ENCODE results near the gene RNASEL.

RNASEL gene

GRCh38 chr1:182626527-182626926 lies 37.5 kb upstream of the RNASEL start:
- TF ChIP-seq CTCF (IDR thresholded peaks at IDR 0.05; ENCODE audit: borderline replicate concordance, insufficient read depth, low read depth, low read length): no peak
- H3K4me3 ChIP-seq (ENCODE audit: low read depth, low read length): no peak overlapping the region

- H3K4me3 ChIP-seq (ENCODE audit: low read depth, low read length): no peak overlapping the region
- TF ChIP-seq CTCF (IDR thresholded peaks at IDR 0.05; ENCODE audit: borderline replicate concordance, insufficient read depth, low read depth, low read length): no peak
Measured at GRCh38 chr1:182625719-182626504, 36.9 kb upstream of the RNASEL start.

- no peak overlapping the region for H3K4me3 ChIP-seq (ENCODE audit: low read depth, low read length)
- no peak for TF ChIP-seq CTCF (IDR thresholded peaks at IDR 0.05; ENCODE audit: borderline replicate concordance, insufficient read depth, low read depth, low read length)
Measured at GRCh38 chr1:182625024-182625423, 36.0 kb upstream of the RNASEL start.

GRCh38 chr1:182624577-182624976 lies 35.5 kb upstream of the RNASEL start:
- no peak for TF ChIP-seq CTCF (IDR thresholded peaks at IDR 0.05; ENCODE audit: borderline replicate concordance, insufficient read depth, low read depth, low read length)
- H3K4me3 ChIP-seq (ENCODE audit: low read depth, low read length): no peak overlapping the region

GRCh38 chr1:182622901-182623528 lies 34.0 kb upstream of the RNASEL start:
- TF ChIP-seq CTCF (IDR thresholded peaks at IDR 0.05; ENCODE audit: borderline replicate concordance, insufficient read depth, low read depth, low read length): no peak
- H3K4me3 ChIP-seq (ENCODE audit: low read depth, low read length): peak overlapping the region; percentile 16

GRCh38 chr1:182621906-182622305 lies 32.9 kb upstream of the RNASEL start:
- TF ChIP-seq CTCF (IDR thresholded peaks at IDR 0.05; ENCODE audit: borderline replicate concordance, insufficient read depth, low read depth, low read length): no peak
- no peak overlapping the region for H3K4me3 ChIP-seq (ENCODE audit: low read depth, low read length)
